K562 (cell line): ENCODE results near the gene SNX15. TPM values are rescaled to one million over a fixed set of nuclear protein-coding genes. Genes with fewer than 3 reads are reported as not detected.

Experiments
- ARID4B ChIP-seq: sonication (generic); formaldehyde crosslinking; IDR thresholded peaks from 2 replicates; pipeline ENCODE4 v1.8.0; 2022; ENCODE audit warnings: mild to moderate bottlenecking, missing genetic modification reagents
- CREB3L1 ChIP-seq: fragments of 450-650 bp; IDR thresholded peaks from 2 replicates; pipeline ENCODE4 v1.6.1; 2014; ENCODE audit warnings: low read depth, mild to moderate bottlenecking, moderate library complexity, borderline replicate concordance
- CREB5 ChIP-seq: fragments of 250-450 bp; sonication (Bioruptor Pico); IDR thresholded peaks from 2 replicates; pipeline ENCODE4 v1.5.0; 2020; ENCODE audit warnings: mild to moderate bottlenecking
- ESRRA ChIP-seq: fragments of 450-650 bp; IDR thresholded peaks from 2 replicates; pipeline ENCODE4 v1.6.1; 2014; ENCODE audit warnings: low read depth, mild to moderate bottlenecking, moderate library complexity, borderline replicate concordance
- HDAC3 ChIP-seq: fragments of 450-650 bp; IDR thresholded peaks from 2 replicates; pipeline ENCODE4 v1.6.1; 2018; ENCODE audit warnings: borderline replicate concordance, mild to moderate bottlenecking, moderate library complexity; ENCODE audit not compliant: partially characterized antibody
- HDAC6 ChIP-seq: IDR thresholded peaks from 2 replicates; pipeline ENCODE4 v1.6.1; 2012; ENCODE audit warnings: low read depth, mild to moderate bottlenecking, control low read depth, inconsistent platforms, low read length, moderate library complexity
- HMG20B ChIP-seq: fragments of 250-450 bp; sonication (Bioruptor Pico); IDR thresholded peaks from 2 replicates; pipeline ENCODE4 v1.5.0; 2021; ENCODE audit warnings: mild to moderate bottlenecking
- KDM2B ChIP-seq: fragments of 250-450 bp; sonication (Bioruptor Pico); IDR thresholded peaks from 2 replicates; pipeline ENCODE4 v1.8.0; 2021; ENCODE audit warnings: mild to moderate bottlenecking, moderate library complexity
- MAZ ChIP-seq, 2 experiments: fragments of 450-650 bp in 1 of 2; sonication (generic) in 1 of 2; formaldehyde crosslinking; IDR thresholded peaks in 1 of 2; conservative IDR thresholded peaks in 1 of 2; 2 replicates each; pipeline versions ENCODE4 v1.4.0 to v1.5.0; 2020; ENCODE audit warnings: mild to moderate bottlenecking in 1 of 2, missing genetic modification reagents in 1 of 2
- POLR2H ChIP-seq: IDR thresholded peaks from 2 replicates; pipeline ENCODE4 v1.6.1; 2016; ENCODE audit warnings: missing genetic modification characterization, low read depth, mild to moderate bottlenecking, control low read depth, missing compliant biosample characterization, moderate library complexity
- RBBP5 ChIP-seq: fragments of 200-600 bp; sonication (generic); IDR thresholded peaks from 2 replicates; pipeline ENCODE4 v1.6.1; 2012; ENCODE audit warnings: borderline replicate concordance, mild to moderate bottlenecking, low read length, control low read depth, inconsistent platforms; ENCODE audit not compliant: insufficient read depth, poor library complexity, severe bottlenecking
- RFX5 ChIP-seq: IDR thresholded peaks from 2 replicates; pipeline ENCODE4 v1.6.1; 2011; ENCODE audit warnings: low read depth, mild to moderate bottlenecking, improper control_type of control experiment, low read length
- SMAD4 ChIP-seq: fragments of 250-450 bp; sonication (Bioruptor Pico); conservative IDR thresholded peaks from 2 replicates; pipeline ENCODE4 v1.8.0; 2021; ENCODE audit warnings: inconsistent platforms, mild to moderate bottlenecking, moderate library complexity
- STAG1 ChIP-seq: sonication (generic); formaldehyde crosslinking; IDR thresholded peaks from 2 replicates; pipeline ENCODE4 v1.5.0; 2020; ENCODE audit warnings: missing genetic modification reagents, borderline replicate concordance
- ZBTB7A ChIP-seq: IDR thresholded peaks from 2 replicates; pipeline ENCODE4 v1.6.1; 2011; ENCODE audit warnings: low read depth, mild to moderate bottlenecking, low read length, moderate library complexity, borderline replicate concordance; ENCODE audit not compliant: control insufficient read depth
- ZNF3 ChIP-seq: fragments of 250-450 bp; sonication (Bioruptor Pico); IDR thresholded peaks from 2 replicates; pipeline ENCODE4 v1.5.0; 2021; ENCODE audit warnings: mild to moderate bottlenecking, moderate library complexity
- ZNF511 ChIP-seq: sonication (generic); formaldehyde crosslinking; IDR thresholded peaks from 2 replicates; pipeline ENCODE4 v1.8.0; 2022; ENCODE audit warnings: mild to moderate bottlenecking, missing genetic modification reagents
- ZNF589 ChIP-seq: fragments of 200-800 bp; sonication (Bioruptor generic); IDR thresholded peaks from 2 replicates; pipeline ENCODE4 v1.6.1; 2016; ENCODE audit warnings: low read depth, missing genetic modification characterization, missing compliant biosample characterization
- ZNF696 ChIP-seq: fragments of 250-450 bp; sonication (Bioruptor Pico); conservative IDR thresholded peaks from 2 replicates; pipeline ENCODE4 v1.4.0; 2020; ENCODE audit warnings: mild to moderate bottlenecking, moderate library complexity
- polyA plus RNA-seq, 8 experiments: library from polyadenylated mRNA; depleted of rRNA in 4 of 8; stranded (reverse) in 5 of 8; unstranded in 3 of 8; fragments of >200 nt; fragmentation: Nextera tagmentation in 2 of 8; fragmentation: Illumina TruSeq in 1 of 8; extraction: Ambion mirVana in 2 of 8; extraction: Trizol in 1 of 8; gene quantifications; 2 replicates each; pipeline versions ENCODE4 v1.2.1 to v1.2.3, GENCODE V29; 2011 to 2014; ENCODE audit warnings: inconsistent platforms in 1 of 8, missing spikeins in 1 of 8
- total RNA-seq, 7 experiments: library from RNA; depleted of rRNA in 6 of 7; stranded (reverse); fragments of >200 nt in 6 of 7; fragmentation: Illumina TruSeq in 2 of 7; extraction: Trizol in 2 of 7; gene quantifications; 2 replicates each; pipeline versions ENCODE4 v1.2.1 to v1.2.3, GENCODE V29; 2011 to 2021; ENCODE audit warnings: low replicate concordance in 1 of 7

The SNX15 gene
- total and polyA plus RNA-seq, 9 of the 15 experiments (the other 6 are each of a cell fraction or from before 2014, with no cell fraction given) = 1.8 to 27.8 (median 15.2) TPM

- TF ChIP-seq CREB3L1 (peak; percentile 63; the same call in 1 of the 2 replicates), ZNF589 (CRISPR knock-in tag) (0 out of 2 replicates have a peak, but pooled peaks have one; percentile 57), KDM2B (CRISPR knock-in tag) (no peak), ZNF511 (CRISPR knock-in tag) (no peak), SMAD4 (CRISPR knock-in tag) (peak; percentile 67), ZBTB7A (peak; percentile 91), RFX5 (no peak), POLR2H (tag) (no peak), CREB5 (no peak), ZNF3 (CRISPR knock-in tag) (no peak), HDAC6 (no peak), HDAC3 (no peak), ZNF696 (no peak), ARID4B (CRISPR knock-in tag) (peak; percentile 95), ESRRA (peak; percentile 49; the same call in 1 of the 2 replicates), HMG20B (CRISPR knock-in tag) (no peak), RBBP5 (peak; percentile 22), STAG1 (CRISPR knock-in tag) (peak; percentile 3; the same call in 1 of the 2 replicates), MAZ (CRISPR knock-in tag; conservative IDR thresholded peaks at IDR 0.05 in 1 of 2, IDR thresholded peaks at IDR 0.05 in 1 of 2) (peak; percentile 77)
Measured at GRCh38 chr11:64996710-64997380, 30.4 kb upstream of the SNX15 start, which contains the start of gene BATF2 (continued).
